Forelimb muscle (tissue), 1 donor: ENCODE measurements around the gene NEK6. TPM values are rescaled to one million over a fixed set of nuclear protein-coding genes. Genes with fewer than 3 reads are reported as not detected.

ENCODE experiments used
- DNase-seq: peaks from one replicate; pipeline ENCODE4 v3.0.0-alpha.2; 2013; ENCODE audit warnings: low read depth
- polyA plus RNA-seq: library from polyadenylated mRNA; unstranded; fragments of 120-200 nt; gene quantifications from one replicate; pipeline ENCODE4 v1.2.1, GENCODE V29; 2013; ENCODE audit not compliant: insufficient read length

The NEK6 gene
- 30.5 TPM for polyA plus RNA-seq

GRCh38 chr9:124257844-124258606 is at the start of gene NEK6:
Gene NEK6 (plus strand): TSS chr9:124257949. CDS start chr9:124301965, 44,016 bp downstream.
- DNase-seq, result no peak

GRCh38 chr9:124208571-124208970 is 49.2 kb upstream of the NEK6 start:
- DNase-seq, result no peak

DNA sequence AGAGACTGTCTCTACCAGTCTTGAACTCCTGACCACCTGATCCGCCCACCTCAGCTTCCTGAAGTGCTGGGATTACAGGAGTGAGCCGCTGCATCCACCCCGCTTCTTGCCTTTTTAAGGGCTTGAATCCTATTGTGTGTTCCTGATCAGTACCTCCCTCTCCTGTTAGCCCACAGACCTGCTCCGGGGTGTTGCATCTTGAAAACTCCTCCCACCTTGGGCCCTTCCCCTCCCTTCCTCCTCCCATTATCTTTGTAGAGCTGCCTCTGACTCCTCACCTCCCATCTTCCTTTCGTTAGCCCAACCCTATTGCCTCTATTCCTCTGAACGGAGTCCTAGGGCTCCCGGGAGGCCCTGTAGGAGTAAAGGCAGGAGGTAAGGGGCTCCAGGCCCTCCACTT is 48.5 kb upstream of the NEK6 start:
- DNase-seq, result no peak

GRCh38 chr9:124209774-124210173 is 48.0 kb upstream of the NEK6 start:
- DNase-seq, result no peak

- no peak for DNase-seq
Measured at GRCh38 chr9:124210697-124211096, 47.1 kb upstream of the NEK6 start.

GRCh38 chr9:124212381-124213050 is 45.2 kb upstream of the NEK6 start:
- no peak for DNase-seq

DNA sequence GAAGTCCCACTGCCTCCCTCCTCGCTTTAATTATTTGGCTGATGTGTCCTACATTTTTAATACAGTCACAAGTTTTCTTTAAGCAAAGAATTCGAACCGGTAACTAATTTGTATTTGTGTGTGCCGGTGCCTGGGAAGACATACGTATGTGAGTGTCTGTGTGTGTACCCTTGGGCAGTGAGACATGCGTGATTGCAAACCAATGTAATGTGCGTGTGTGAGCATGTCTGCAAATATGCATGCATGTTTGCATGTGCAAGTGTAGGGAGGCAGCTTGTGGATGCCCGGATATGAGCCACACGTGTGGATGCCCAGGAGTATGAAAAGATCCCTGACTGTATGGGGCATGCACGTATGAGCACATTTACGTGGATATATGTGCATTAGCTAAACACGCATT is 44.4 kb upstream of the NEK6 start:
- no peak for DNase-seq

GRCh38 chr9:124214116-124214515 is 43.6 kb upstream of the NEK6 start:
- no peak for DNase-seq

- no peak for DNase-seq
Measured at GRCh38 chr9:124214596-124215367, 43.0 kb upstream of the NEK6 start.

DNA sequence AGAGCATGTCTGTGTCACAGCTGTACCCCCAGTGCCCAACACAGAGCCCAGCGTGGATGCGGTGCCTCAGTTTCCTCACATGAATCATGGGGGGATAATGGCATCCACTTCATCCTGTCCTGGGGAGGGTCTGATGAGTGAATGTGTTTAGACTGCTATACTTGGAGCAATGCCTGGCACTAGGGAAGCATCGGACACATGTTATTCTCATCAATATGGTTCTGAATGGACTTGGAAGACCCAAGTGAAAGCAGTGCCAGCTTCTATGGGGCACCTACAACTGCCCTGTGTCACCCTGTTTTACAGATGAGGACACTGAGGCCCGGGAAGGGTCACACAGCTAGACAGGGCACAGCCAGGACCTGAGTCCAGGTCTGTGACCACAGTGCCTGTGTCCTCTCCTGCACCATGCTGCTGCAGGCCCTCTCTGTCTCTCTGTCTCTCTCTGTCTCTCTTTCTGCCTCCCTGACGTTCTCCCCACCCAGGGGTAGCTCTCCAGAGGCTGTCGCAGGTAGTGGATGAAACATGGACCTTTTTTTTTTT is 42.3 kb upstream of the NEK6 start:
- DNase-seq, result no peak

- no peak for DNase-seq
Measured at GRCh38 chr9:124215956-124216355, 41.8 kb upstream of the NEK6 start.

GRCh38 chr9:124216474-124217176 is 41.1 kb upstream of the NEK6 start:
- no peak for DNase-seq

DNA sequence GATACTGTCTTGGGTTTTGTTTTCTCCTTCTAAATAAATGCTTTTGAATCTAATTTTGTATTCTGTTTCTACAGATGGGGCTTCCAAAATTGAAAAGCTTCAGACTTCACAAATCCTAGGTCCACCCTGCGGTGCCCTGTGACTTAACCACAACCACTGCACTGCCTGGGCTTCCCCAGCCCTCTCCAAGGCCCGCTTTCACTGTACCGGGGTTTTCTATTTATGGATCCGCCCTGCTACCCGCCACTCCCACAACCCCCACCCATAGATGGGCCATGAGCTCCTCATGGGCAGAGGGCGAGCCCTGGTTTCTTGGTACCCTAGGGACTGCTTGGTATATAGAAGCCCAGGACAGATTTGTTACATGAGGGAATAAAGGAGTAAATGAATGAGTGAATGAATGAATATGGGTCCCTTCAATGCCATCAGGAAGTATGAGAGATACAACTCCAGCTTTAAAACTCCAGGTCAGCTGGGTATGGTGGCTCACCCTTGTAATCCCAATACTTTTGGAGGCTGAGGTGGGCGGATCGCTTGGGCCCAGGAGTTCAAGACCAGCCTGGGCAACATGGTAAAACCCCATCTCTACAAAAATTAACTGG is 39.8 kb upstream of the NEK6 start:
- no peak for DNase-seq

DNA sequence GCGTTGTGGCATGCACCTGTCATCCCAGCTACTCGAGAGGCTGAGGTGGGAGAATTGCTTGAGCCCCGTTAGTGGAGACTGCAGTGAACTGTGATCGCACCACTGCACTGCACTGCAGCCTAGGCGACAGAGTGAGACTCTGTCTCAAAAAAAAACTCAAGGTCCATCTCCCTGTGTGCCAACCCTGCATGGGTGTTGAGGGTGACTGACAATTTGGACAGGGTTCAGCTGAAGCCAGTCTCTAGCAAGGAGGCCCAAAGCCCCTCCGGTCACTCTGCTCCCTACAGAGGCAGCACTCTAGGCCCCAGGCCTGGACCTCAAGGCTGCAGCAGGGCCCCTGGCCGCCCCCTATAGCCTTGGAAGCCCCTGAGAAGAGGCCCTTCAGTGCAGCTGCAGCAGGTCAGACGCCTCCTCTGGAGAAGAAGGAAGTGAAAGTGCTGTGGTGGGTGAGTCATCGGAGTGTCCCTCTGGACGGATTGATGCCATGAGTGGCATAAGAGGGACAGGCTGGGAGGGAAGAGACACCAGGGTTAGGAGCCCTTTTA is 39.2 kb upstream of the NEK6 start:
- no peak for DNase-seq

- no peak for DNase-seq
Measured at GRCh38 chr9:124218987-124219461, 38.7 kb upstream of the NEK6 start.

GRCh38 chr9:124220946-124221451 is 36.8 kb upstream of the NEK6 start:
- DNase-seq, result no peak

GRCh38 chr9:124221676-124222075 is 36.1 kb upstream of the NEK6 start:
- DNase-seq, result no peak

DNA sequence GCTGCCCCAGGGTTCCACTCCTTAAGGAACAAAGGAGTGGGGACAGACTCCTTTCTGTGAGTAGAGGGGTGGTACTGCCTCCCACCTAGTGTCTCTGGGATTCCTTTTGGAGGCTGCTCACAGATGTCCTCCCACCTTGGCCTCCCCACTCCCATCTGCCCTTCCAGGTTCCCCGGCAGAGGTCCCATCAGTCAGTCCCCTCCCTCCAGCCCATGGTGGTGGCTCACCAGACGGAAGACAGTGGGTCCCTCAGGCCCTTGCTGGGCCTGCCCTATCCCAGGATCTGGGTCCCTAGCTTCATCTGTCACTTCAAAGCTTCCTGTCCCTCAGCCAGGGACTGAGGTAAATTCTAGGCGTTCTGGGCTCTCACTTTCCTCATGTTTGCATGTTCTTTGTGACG is 35.6 kb upstream of the NEK6 start:
- DNase-seq, result no peak

DNA sequence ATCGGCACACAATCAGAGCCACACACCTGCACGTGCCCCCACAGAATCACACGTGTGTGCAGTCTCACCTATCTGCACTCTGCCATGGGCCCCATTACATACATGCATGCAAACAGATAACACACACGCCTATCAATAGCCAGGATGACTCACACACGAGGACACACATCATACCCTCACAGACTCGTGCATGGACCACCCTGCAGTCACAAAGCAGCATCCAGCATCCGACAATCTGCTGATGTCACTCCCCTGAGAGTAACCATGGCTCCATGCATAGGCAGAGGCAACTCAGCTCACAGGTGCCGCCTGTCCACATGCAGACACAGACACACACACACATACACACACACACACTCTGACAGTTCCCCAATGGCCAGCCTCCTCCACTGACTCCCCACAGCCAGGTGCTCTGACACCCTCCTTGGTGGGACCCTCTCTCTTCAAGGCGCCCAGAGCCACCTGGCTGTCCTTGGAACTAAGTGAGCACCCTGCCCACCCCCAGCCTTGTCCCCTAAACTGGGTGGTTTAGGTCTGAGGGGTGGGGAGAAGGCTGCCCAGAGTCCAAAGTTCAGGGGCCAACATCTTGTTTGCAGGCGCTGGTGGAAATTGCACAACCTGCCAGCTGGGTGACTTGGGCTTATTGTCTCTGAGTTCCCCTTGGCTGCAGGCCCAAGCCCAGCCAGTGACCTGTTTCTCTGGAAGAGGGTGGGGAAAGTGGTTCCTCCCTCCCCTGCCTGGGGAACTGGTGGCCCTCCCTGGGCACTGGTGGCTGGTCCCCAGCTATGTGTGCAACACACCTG is 34.6 kb upstream of the NEK6 start:
- no peak for DNase-seq

GRCh38 chr9:124225945-124226344 is 31.8 kb upstream of the NEK6 start:
- DNase-seq, result no peak
